ENCODE results near the gene PGBD1.
A peak's percentile ranks its signal among the peaks of the same experiment; 100 is the strongest.

The PGBD1 gene

GRCh38 chr6:28335564-28336283, 54.4 kb downstream of the PGBD1 start, which contains the start of gene ZSCAN31:
ZSCAN31 (minus strand) TSS chr6:28336148; CDS start chr6:28329683, 6,465 bp downstream.
- FAIRE-seq = peak; percentile 98

- FAIRE-seq = no peak
Observed at GRCh38 chr6:28336284-28337120, 55.1 kb downstream of the PGBD1 start.

GRCh38 chr6:28337121-28337520, 55.7 kb downstream of the PGBD1 start:
- no peak for FAIRE-seq

GRCh38 chr6:28340310-28341095, 59.1 kb downstream of the PGBD1 start:
- FAIRE-seq = no peak

GRCh38 chr6:28343898-28344677, 62.7 kb downstream of the PGBD1 start:
- no peak for FAIRE-seq

GRCh38 chr6:28345201-28345600, 63.8 kb downstream of the PGBD1 start:
- FAIRE-seq = no peak

GRCh38 chr6:28347119-28347518, 65.7 kb downstream of the PGBD1 start:
- FAIRE-seq = no peak

GRCh38 chr6:28349344-28349891, 68.0 kb downstream of the PGBD1 start:
- FAIRE-seq = peak; percentile 55

- no peak for FAIRE-seq
Observed at GRCh38 chr6:28349892-28350737, 68.7 kb downstream of the PGBD1 start, which contains the start of gene ZKSCAN3. ZKSCAN3 (plus strand) TSS chr6:28349947; CDS start chr6:28359587, 9,640 bp downstream.

- FAIRE-seq = no peak
Observed at GRCh38 chr6:28351087-28351486, 69.7 kb downstream of the PGBD1 start.

GRCh38 chr6:28351493-28351925, 70.1 kb downstream of the PGBD1 start:
- no peak for FAIRE-seq

Data from G401.6 (cell line).